HEK293T (cell line): Measurements from ENCODE around the gene PFKM.

ENCODE experiments used
- ARNT ChIP-seq: fragments of 450-650 bp; IDR thresholded peaks from 2 replicates; pipeline ENCODE4 v1.6.1; 2017; ENCODE audit warnings: mild to moderate bottlenecking
- ELF4 ChIP-seq: fragments of 450-650 bp; IDR thresholded peaks from 2 replicates; pipeline ENCODE4 v1.6.1; 2017; ENCODE audit warnings: antibody characterized with exemption
- FOXK2 ChIP-seq: fragments of 450-650 bp; IDR thresholded peaks from 2 replicates; pipeline ENCODE4 v1.6.1; 2016; ENCODE audit warnings: mild to moderate bottlenecking
- HDGF ChIP-seq: fragments of 450-650 bp; IDR thresholded peaks from 2 replicates; pipeline ENCODE4 v1.6.1; 2017; ENCODE audit warnings: antibody characterized with exemption, borderline replicate concordance
- L3MBTL2 ChIP-seq: fragments of 450-650 bp; conservative IDR thresholded peaks from 2 replicates; pipeline ENCODE4 v1.6.1; 2016; ENCODE audit warnings: mild to moderate bottlenecking
- NFRKB ChIP-seq: fragments of 450-650 bp; IDR thresholded peaks from 2 replicates; pipeline ENCODE4 v1.6.1; 2016; ENCODE audit warnings: mild to moderate bottlenecking, moderate library complexity
- TARDBP ChIP-seq: fragments of 450-650 bp; IDR thresholded peaks from 2 replicates; pipeline ENCODE4 v1.6.1; 2016
- ZNF384 ChIP-seq: fragments of 450-650 bp; IDR thresholded peaks from 2 replicates; pipeline ENCODE4 v1.6.1; 2016

DNA sequence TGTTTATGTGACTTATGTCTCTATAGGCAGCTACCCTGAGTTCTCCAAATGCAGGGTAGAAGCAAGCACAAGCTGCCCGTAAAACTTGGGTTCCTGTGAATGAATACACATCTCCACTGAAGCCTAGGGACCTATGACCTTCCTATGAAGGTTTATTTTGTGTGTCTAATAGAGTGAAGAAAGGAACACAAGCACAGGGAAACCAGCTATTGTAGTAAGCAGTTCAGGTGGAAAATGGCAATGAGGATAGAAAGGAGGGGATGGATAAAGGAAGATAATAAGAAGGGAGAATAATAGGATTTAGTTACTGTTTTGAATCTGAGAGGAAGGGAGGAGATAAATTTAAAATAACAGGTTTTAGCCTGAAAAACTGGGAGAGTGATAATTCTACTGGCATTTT is 2.4 kb downstream of the PFKM start:
- TF ChIP-seq NFRKB (no peak), ARNT (no peak), TARDBP (no peak), L3MBTL2 (no peak), HDGF (no peak), FOXK2 (no peak), ZNF384 (no peak), ELF4 (no peak)
